Measurements from ENCODE around the gene ALAS1.

ALAS1 gene

GRCh38 chr3:52171514-52172261, 26.3 kb upstream of the ALAS1 start:
- peak; percentile 43 to 60 for DNase-seq (ENCODE audit: low read depth in 2 of 2)
- no peak overlapping the region for H3K4me3 ChIP-seq (replicated peaks in 1 of 2; ENCODE audit: low read depth in 2 of 2, low read length in 2 of 2)
- peak; percentile 17 for TF ChIP-seq CTCF (IDR thresholded peaks at IDR 0.05; ENCODE audit: low read depth, low read length)

GRCh38 chr3:52172262-52172757, 25.6 kb upstream of the ALAS1 start:
- TF ChIP-seq CTCF (IDR thresholded peaks at IDR 0.05; ENCODE audit: low read depth, low read length) = no peak

GRCh38 chr3:52173101-52173500, 24.9 kb upstream of the ALAS1 start:
- no peak for DNase-seq (ENCODE audit: low read depth in 2 of 2)
- no peak for TF ChIP-seq CTCF (IDR thresholded peaks at IDR 0.05; ENCODE audit: low read depth, low read length)
- no peak overlapping the region for H3K4me3 ChIP-seq (replicated peaks in 1 of 2; ENCODE audit: low read depth in 2 of 2, low read length in 2 of 2)

More at GRCh38 chr3:52172262-52172757, 25.6 kb upstream of the ALAS1 start:
- DNase-seq (ENCODE audit: low read depth in 2 of 2) = no peak
- no peak overlapping the region for H3K4me3 ChIP-seq (replicated peaks in 1 of 2; ENCODE audit: low read depth in 2 of 2, low read length in 2 of 2)

- H3K4me3 ChIP-seq (replicated peaks in 1 of 2; ENCODE audit: low read depth in 2 of 2, low read length in 2 of 2) = no peak overlapping the region
- DNase-seq (ENCODE audit: low read depth in 2 of 2) = peak in 1 of 2 donors; percentile 38
- no peak for TF ChIP-seq CTCF (IDR thresholded peaks at IDR 0.05; ENCODE audit: low read depth, low read length)
Observed at GRCh38 chr3:52174896-52175295, 23.1 kb upstream of the ALAS1 start.

GRCh38 chr3:52175416-52176179, 22.4 kb upstream of the ALAS1 start:
- no peak overlapping the region for H3K4me3 ChIP-seq (replicated peaks in 1 of 2; ENCODE audit: low read depth in 2 of 2, low read length in 2 of 2)
- TF ChIP-seq CTCF (IDR thresholded peaks at IDR 0.05; ENCODE audit: low read depth, low read length) = no peak
- DNase-seq (ENCODE audit: low read depth in 2 of 2) = no peak

- TF ChIP-seq CTCF (IDR thresholded peaks at IDR 0.05; ENCODE audit: low read depth, low read length) = no peak
- no peak overlapping the region for H3K4me3 ChIP-seq (replicated peaks in 1 of 2; ENCODE audit: low read depth in 2 of 2, low read length in 2 of 2)
- DNase-seq (ENCODE audit: low read depth in 2 of 2) = no peak
Observed at GRCh38 chr3:52176180-52176752, 21.7 kb upstream of the ALAS1 start.

Data from cardiac fibroblast (primary cell).